Stimulated activated CD4-positive, alpha-beta T cell treated with anti-CD3 and anti-CD28 coated beads, TNF-alpha, amount 100 ng/mL, for 4 hours (primary cell): ENCODE results near the gene CALY.
A peak's percentile ranks its signal among the peaks of the same experiment; 100 is the strongest.

ENCODE experiments used
- DNase-seq, 3 experiments: peaks; one replicate each; pipeline ENCODE4 v3.0.0-alpha.2; 2020; ENCODE audit warnings: low read depth in 3 of 3

CALY gene

GRCh38 chr10:133351408-133352318, 15.0 kb upstream of the CALY start:
- DNase-seq = no peak

DNA sequence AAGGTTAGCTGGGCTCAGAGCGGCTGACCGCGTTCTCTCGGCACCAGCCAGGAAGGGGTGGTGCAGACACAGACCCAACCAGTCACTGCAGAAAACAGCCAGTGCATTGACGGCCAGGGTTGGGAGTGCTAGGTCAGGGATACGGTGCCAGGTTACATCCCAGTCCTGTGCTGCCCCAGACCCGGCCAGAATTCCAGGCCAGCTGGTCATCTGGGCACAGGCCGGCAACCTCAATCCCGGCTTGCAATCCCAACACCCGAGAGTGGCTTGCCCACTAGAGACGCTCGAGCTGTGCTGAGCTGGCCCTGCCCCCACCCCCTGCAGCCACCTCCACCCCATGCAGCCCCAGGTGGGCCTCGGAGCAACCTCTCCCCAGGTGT, 14.2 kb upstream of the CALY start:
- no peak for DNase-seq

- no peak for DNase-seq
Observed at GRCh38 chr10:133350283-133350949, 13.7 kb upstream of the CALY start.

GRCh38 chr10:133349577-133350011, 12.9 kb upstream of the CALY start:
- DNase-seq = no peak

GRCh38 chr10:133349160-133349568, 12.5 kb upstream of the CALY start:
- DNase-seq = no peak

DNA sequence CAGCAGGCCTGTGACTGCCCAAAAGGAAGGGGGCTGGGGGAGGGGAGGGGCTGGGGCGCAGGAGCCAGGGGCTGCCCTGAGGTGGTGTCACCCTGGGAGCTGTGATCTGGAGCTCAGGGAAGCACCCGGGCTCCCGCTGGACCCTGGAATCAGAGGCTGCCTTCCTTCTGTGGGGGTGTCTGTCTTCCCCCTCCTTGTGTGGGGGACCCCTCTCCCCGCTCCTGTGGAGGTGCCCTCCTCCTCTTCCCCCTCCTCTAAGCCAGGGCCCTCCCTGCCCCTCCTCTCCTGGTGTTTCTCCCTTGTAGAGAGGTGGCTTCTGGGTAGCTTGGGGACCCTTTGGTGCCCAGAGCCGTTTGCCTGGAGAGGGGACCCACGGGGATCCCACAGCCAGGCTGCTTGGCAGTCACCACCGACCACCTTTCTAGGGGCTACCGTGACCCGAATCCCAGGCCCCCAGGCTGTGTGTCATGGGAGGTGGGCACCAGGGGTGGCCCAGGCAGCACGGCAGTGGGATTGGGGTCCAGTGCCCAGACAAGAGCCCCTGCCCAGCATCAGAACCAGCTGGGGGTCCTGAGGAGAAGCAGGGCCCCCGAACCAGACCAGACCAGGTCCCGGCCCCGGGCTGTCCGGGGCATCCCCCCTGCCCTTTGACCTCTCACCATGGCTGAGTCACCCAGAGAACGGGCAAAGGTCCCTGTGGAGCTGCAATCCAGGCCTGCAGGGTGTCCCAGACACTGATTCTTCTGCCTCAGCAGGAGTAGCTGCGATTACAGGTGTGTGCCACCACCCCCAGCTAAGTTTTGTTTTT, 11.2 kb upstream of the CALY start:
- no peak for DNase-seq

DNA sequence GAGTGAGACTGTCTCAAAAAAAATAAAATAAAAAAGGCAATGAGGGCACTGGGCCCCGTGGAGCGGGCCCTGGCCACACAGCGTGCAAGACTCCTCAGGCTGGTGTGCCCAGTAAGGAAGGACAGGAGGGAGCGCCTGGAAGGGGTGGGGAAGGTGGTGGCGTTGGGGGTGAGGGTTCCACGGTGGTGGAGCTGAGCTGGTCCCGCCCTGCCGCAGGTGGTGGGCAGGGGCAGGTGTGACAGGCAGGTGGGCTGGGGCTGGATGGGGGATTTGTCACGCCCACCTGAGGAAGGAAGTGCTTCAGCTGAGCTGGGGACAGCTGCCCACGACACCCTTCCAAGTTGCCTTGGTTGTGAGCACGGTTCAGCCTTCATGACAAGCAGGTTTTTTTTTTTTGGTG, 9.7 kb upstream of the CALY start:
- no peak for DNase-seq

DNA sequence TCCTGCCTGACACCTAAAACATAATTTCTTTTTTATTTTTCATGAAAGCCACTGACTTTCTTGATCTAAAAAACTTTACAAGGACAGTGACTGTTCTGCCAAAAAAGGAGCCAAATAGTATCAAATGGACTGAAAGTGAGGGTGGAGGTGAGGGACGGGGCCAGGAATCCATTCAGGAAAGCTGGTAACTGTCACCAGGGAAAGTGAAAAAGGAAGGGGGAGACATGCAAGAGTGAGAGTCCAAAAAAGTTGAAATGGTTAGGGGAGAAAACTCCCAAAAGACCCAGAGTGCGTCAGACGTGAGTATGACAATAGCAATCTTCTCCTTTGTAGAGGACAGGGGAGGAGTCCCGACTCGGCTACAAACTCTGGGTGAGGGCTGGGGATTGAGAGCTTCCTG, 7.5 kb upstream of the CALY start:
- DNase-seq = no peak

- DNase-seq = no peak
Observed at GRCh38 chr10:133343558-133343957, 6.9 kb upstream of the CALY start.

- DNase-seq = no peak
Observed at GRCh38 chr10:133342942-133343341, 6.2 kb upstream of the CALY start.

GRCh38 chr10:133341983-133342382, 5.3 kb upstream of the CALY start:
- no peak for DNase-seq

DNA sequence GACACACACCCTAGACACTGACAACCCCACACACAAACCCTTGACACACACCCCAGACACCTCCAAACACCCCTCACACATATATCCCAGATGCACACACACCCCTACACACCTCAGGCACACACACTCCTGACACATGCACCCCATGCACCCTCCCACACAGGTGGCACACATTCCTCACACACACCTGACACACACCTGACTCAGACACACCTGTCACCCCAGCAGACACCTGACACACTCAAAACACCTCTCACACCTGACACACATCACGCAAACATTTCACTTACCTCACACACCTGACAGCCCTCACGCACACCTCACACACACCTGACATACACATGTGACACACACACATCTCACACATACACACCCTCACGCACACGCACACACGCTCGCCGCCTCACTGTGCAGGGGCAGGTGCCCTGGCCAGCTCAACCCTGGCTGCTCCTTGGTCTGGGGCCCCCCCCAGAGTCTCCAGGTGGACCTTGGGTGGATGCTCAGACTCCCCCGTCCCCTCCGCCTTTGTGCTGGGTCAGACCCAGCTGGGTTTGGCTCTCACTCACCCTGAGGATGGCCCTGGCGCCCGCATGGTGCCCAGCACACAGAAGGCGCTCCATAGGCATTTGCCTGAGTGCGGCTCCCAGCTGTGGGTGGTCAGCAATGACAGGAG, 3.1 kb upstream of the CALY start:
- DNase-seq = no peak

DNA sequence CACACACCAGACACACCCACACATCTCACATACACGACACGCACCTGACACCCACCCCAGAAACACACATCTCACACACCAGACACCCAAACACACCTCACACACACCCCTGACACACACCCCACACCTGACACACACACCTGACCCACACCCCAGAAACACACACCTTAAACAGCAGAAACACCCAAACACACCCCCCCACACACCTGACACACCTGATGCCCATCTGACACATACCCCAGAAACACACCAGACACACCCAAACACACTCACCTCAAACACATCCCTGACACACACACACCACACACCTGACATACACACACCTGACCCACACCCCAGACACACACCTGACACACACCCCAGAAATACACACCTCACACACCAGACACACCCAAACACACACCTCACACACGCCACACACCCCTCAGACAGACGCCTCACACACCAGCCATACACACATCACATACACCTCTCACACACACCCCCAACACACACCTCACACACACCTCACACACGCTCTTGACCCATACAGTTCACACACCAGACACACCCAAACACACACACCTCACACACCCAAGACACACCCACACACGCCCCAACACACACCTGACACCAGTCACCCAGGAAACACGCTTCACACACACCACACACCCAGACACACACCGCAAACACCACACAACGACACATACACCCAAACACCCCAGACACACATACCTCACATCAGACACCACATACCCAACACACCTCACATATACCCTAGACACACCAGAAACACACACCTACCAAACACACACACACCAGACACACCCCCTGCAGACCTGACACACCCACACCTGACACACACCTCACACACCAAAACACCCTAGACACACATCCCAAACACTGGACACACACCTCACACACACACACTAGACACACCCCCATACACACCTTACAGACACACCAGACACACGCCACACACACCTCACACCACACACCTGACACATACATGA, 1.7 kb upstream of the CALY start:
- no peak for DNase-seq

GRCh38 chr10:133337370-133337725, 652 bp upstream of the CALY start:
- no peak for DNase-seq

GRCh38 chr10:133336118-133336576, 549 bp downstream of the CALY start:
- no peak for DNase-seq

DNA sequence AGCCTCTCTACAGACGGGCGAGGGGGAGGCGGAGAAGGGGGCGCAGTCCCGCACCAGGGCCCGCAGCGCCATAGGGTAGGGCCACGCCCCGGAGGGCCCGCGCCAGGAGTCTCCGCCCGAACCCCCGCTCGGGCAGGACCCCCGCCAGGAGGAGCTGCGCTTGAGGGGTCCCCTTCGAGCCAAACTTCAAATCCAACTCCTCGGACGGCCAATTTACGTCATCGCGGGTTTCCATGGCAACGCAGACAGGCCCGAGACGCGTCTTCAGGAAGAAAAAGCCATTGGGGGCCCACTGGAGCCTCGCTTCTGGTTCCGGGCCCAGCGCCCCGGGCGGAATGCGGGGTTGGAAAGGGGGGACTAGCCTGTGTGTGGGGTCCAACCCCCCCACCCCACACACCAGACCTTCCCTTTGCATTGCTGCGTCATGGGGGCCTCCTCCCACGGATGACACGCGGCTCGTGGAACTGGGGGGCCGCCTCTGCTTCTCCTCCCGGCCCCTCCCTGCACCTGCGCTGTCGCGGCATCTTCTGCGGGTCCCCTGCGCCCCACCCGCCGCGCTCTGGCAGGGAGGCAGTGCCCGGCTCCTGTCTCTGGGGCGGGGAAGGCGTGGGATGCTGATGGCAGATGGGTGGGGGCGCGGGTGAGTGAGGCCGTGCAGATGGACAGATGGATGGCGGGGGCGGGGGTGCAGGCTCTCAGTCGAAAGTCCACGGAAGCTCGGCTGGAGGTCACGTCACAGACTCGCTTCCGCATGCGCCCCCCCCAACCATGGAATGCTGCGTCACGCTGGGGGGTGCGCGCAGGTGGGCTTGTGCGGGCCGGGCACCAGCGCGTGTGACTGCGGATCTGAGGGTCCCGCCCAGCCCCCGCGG, 1.2 kb downstream of the CALY start:
- peak; percentile 41 to 70 (median 68) for DNase-seq

DNA sequence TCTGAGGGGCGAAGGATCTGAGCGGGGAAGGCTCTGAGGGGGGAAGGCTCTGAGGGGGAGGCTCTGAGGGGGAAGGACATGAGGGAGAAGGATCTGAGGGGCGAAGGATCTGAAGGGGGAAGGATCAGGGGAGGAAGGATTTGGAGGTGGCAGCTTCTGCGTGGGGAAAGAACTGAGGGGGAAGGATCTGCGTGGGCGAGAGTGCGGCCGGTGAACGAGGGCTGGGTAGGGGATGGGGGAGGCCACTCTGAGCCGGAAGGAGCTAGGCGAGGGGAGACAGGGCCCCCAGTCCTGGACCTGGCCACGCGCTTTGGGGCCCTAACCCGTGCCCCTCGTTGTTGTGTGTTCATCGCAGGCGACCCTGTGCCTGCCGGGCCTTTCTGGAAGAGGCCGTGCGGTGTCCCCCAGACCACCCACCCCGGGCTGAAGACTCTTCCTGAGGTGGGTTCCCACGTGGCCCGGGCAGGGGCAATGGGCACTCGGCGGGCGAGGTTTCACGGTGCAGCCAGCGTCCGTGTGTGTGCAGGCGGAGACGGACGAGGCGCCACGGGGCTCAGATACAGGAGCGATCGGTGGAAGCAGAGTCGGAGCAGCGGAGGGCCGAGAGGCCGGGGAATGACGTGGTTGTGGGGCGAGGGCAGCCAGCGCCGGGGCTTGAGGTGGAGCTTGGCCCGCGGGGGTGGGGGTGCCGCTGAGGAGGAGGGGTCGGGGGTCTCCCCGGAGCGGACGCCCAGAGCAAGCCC, 2.0 kb downstream of the CALY start:
- DNase-seq = no peak

DNA sequence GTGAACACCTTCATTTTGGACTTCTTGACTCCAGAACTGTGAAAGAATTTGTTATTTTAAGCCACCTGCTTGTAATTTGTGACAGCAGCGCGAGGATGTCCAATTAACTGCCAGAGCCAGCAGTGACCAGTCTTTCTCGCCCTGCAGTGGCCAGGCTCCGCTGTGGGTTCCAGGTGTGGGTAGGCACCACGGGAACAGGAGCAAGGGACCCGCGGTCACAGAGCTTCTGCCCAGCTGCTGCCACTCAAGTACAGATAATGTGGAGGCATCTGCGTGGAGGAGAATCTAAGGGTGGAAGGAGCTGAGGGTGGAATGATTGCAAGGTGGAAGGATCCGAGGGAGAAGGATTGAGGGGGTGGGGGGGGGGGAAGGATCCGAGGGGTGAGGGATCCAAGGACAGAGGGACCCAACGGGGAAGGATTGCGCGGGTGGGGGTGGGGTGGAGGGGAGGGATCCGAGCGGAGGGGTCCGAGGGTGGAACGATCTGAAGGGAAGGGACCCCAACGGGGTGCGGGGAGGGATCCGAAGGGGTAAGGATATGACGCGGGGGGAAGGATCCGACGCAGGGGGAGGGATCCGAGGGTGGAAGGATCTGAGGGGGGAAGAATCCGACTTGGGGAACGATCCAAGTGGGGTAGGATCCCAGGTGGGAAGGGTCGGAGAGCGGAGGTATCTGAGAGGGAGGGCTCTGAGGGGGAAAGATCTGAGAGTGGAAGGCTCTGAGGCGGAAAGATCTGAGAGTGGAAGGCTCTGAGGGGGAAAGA, 3.6 kb downstream of the CALY start:
- DNase-seq = no peak
